Thymus (tissue), 11 donors: ENCODE results near the gene USP2. TPM values are rescaled to one million over a fixed set of nuclear protein-coding genes. Genes with fewer than 3 reads are reported as not detected.

Source experiments
- DNase-seq, 9 donors: peaks; one replicate each; pipeline ENCODE4 v3.0.0-alpha.2; 2013; ENCODE audit warnings: low spot score in 9 of 9, low read depth in 6 of 9, missing footprints in 1 of 9
- H3K27ac ChIP-seq, 2 donors: one replicate each; pipeline ENCODE4 v1.5.1; 2013; ENCODE audit warnings: control low read depth in 1 of 2, low read depth in 1 of 2, low read length in 1 of 2, mild to moderate bottlenecking in 1 of 2, moderate library complexity in 1 of 2
- H3K27me3 ChIP-seq, 2 donors: one replicate each; pipeline ENCODE4 v1.5.1; 2013; ENCODE audit warnings: low read length in 1 of 2; ENCODE audit not compliant: control insufficient read depth in 2 of 2, insufficient read depth in 1 of 2
- H3K36me3 ChIP-seq, 2 donors: one replicate each; pipeline ENCODE4 v1.5.1; 2013; ENCODE audit warnings: low read length in 1 of 2, mild to moderate bottlenecking in 1 of 2, moderate library complexity in 1 of 2; ENCODE audit not compliant: control insufficient read depth in 2 of 2, insufficient read depth in 2 of 2
- H3K4me1 ChIP-seq, 2 donors: one replicate each; pipeline ENCODE4 v1.5.1; 2013; ENCODE audit warnings: low read length in 2 of 2; ENCODE audit not compliant: control insufficient read depth in 2 of 2, insufficient read depth in 2 of 2
- H3K4me3 ChIP-seq, 2 donors: one replicate each; pipeline ENCODE4 v1.5.1; 2013; ENCODE audit warnings: low read length in 2 of 2, control low read depth in 1 of 2, mild to moderate bottlenecking in 1 of 2
- H3K9me3 ChIP-seq, 2 donors: one replicate each; pipeline ENCODE4 v1.5.1; 2013; ENCODE audit warnings: low read length in 1 of 2, mild to moderate bottlenecking in 1 of 2; ENCODE audit not compliant: control insufficient read depth in 2 of 2, insufficient read depth in 1 of 2
- whole genome bisulfite sequencing: extraction: QIAGEN DNeasy Blood & Tissue Kit; methylation state at CpG from one replicate; pipeline ENCODE4 v1.1.7; 2013; 5-methylcytosine and 5-hydroxymethylcytosine counted together
- polyA plus RNA-seq: library from polyadenylated mRNA; stranded (reverse); fragments of 200-250 nt; gene quantifications from one replicate; pipeline ENCODE4 v1.2.3, GENCODE V29; 2013
- total RNA-seq: library from RNA; stranded (reverse); fragments of 120-200 nt; gene quantifications from one replicate; pipeline ENCODE4 v1.2.4, GENCODE V29; 2013
- donor health status: healthy.

The USP2 gene
- total and polyA plus RNA-seq, 2 donors, result 0.19 to 1.2 TPM

GRCh38 chr11:119315131-119316015 lies 66.1 kb downstream of the USP2 start:
- DNase-seq, result peak in 6 of 9 donors; percentile 72 to 91 (median 82)
- peak overlapping the region; percentile 21 to 25 for H3K27ac ChIP-seq
- H3K36me3 ChIP-seq, result peaks cover 3 to 10% of the 10 kb centered on the region in 2 donors
- H3K27me3 ChIP-seq, result peaks cover 38 to 61% of the 10 kb centered on the region in 2 donors
- peak overlapping the region; percentile 33 to 59 for H3K4me3 ChIP-seq
- 3% methylated on average over 29 of the region's 29 CpGs for WGBS
- H3K4me1 ChIP-seq, result peaks cover 26 to 62% of the 10 kb centered on the region in 2 donors
- peaks cover 0 to 19% of the 10 kb centered on the region in 2 donors for H3K9me3 ChIP-seq

GRCh38 chr11:119314726-119315125 lies 66.8 kb downstream of the USP2 start:
- H3K4me1 ChIP-seq, result peaks cover 26 to 56% of the 10 kb centered on the region in 2 donors

GRCh38 chr11:119310682-119311052 lies 70.8 kb downstream of the USP2 start:
- 94% methylated on average over 20 of the region's 20 CpGs for WGBS
- no peak overlapping the region for H3K27ac ChIP-seq
- H3K4me3 ChIP-seq, result no peak overlapping the region
- H3K9me3 ChIP-seq, result peaks cover 0 to 16% of the 10 kb centered on the region in 2 donors
- H3K27me3 ChIP-seq, result peaks cover 3 to 14% of the 10 kb centered on the region in 2 donors
- H3K36me3 ChIP-seq, result peaks cover 14 to 18% of the 10 kb centered on the region in 2 donors
- peaks cover 25 to 39% of the 10 kb centered on the region in 2 donors for H3K4me1 ChIP-seq
- DNase-seq, result no peak

More at GRCh38 chr11:119314726-119315125, 66.8 kb downstream of the USP2 start:
- peak overlapping the region; percentile 33 to 59 for H3K4me3 ChIP-seq
- H3K9me3 ChIP-seq, result peaks cover 0 to 19% of the 10 kb centered on the region in 2 donors
- peaks cover 6 to 10% of the 10 kb centered on the region in 2 donors for H3K36me3 ChIP-seq
- no peak for DNase-seq
- H3K27ac ChIP-seq, result no peak overlapping the region
- peaks cover 37 to 55% of the 10 kb centered on the region in 2 donors for H3K27me3 ChIP-seq
- WGBS, result 82% methylated on average over 18 of the region's 18 CpGs

- H3K4me1 ChIP-seq, result peaks cover 29 to 39% of the 10 kb centered on the region in 2 donors
- no peak overlapping the region for H3K4me3 ChIP-seq
- peaks cover 0 to 12% of the 10 kb centered on the region in 2 donors for H3K9me3 ChIP-seq
- DNase-seq, result no peak
- H3K27me3 ChIP-seq, result peaks cover 0 to 9% of the 10 kb centered on the region in 2 donors
- WGBS, result 97% methylated on average over 17 of the region's 17 CpGs
- peaks cover 14 to 18% of the 10 kb centered on the region in 2 donors for H3K36me3 ChIP-seq
- H3K27ac ChIP-seq, result no peak overlapping the region
Observed at GRCh38 chr11:119309953-119310681, 71.4 kb downstream of the USP2 start.

GRCh38 chr11:119309411-119309810 lies 72.1 kb downstream of the USP2 start:
- H3K27ac ChIP-seq, result no peak overlapping the region
- 93% methylated on average over 11 of the region's 11 CpGs for WGBS
- H3K4me1 ChIP-seq, result peaks cover 27 to 38% of the 10 kb centered on the region in 2 donors
- H3K27me3 ChIP-seq, result peaks cover 0 to 3% of the 10 kb centered on the region in 2 donors
- H3K4me3 ChIP-seq, result no peak overlapping the region
- peak in 1 of 9 donors; percentile 24 for DNase-seq
- peaks cover 0 to 7% of the 10 kb centered on the region in 2 donors for H3K9me3 ChIP-seq
- peaks cover 14 to 18% of the 10 kb centered on the region in 2 donors for H3K36me3 ChIP-seq

GRCh38 chr11:119307974-119308373 lies 73.5 kb downstream of the USP2 start:
- H3K4me1 ChIP-seq, result peaks cover 27 to 34% of the 10 kb centered on the region in 2 donors
- H3K36me3 ChIP-seq, result peaks cover 27 to 32% of the 10 kb centered on the region in 2 donors
- H3K4me3 ChIP-seq, result no peak overlapping the region
- no peak overlapping the region for H3K27ac ChIP-seq
- no peak for DNase-seq
- WGBS, result 97% methylated on average over 5 of the region's 5 CpGs
- H3K27me3 ChIP-seq, result peaks cover 0 to 2% of the 10 kb centered on the region in 2 donors
- H3K9me3 ChIP-seq, result peaks cover 0 to 6% of the 10 kb centered on the region in 2 donors

GRCh38 chr11:119307219-119307618 lies 74.3 kb downstream of the USP2 start:
- Histone ChIP-seq H3K4me3 (no peak overlapping the region), H3K9me3 (peaks cover 0 to 6% of the 10 kb centered on the region in 2 donors), H3K27me3 (peaks cover 0 to 2% of the 10 kb centered on the region in 2 donors), H3K4me1 (peaks cover 31 to 39% of the 10 kb centered on the region in 2 donors), H3K36me3 (peaks cover 31 to 40% of the 10 kb centered on the region in 2 donors), H3K27ac (peak overlapping the region; percentile 72 to 73)
- 62% methylated on average over 1 of the region's 1 CpG for WGBS
- DNase-seq, result no peak

DNA sequence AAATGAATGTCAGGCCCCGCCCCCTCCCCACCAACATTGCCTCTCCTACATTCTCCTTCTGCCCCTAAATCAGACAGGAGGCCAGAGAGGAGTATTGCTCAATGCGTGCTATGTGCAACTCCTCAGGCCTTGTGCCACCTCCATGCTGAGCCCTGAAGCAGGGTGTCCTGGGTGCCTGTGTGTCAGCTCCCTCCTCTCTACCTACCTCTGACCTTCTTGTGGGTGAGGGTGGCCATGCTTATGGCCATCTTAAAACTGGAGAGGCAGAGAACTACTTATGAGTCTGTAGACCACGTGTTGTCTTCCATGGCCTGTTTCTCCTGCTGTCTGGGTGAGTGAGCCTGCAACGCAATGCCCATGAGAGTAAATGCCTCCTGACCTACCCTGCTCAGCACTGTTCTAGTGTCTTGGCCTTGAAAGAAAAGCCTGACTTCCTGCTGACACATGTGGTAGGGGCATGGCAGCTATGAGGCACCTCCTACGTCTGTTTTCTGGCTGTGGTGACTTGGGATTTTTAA lies 75.1 kb downstream of the USP2 start:
- Histone ChIP-seq H3K4me1 (peaks cover 37 to 46% of the 10 kb centered on the region in 2 donors), H3K27ac (peak overlapping the region; percentile 72 to 87), H3K9me3 (peaks cover 0 to 6% of the 10 kb centered on the region in 2 donors), H3K36me3 (peaks cover 31 to 43% of the 10 kb centered on the region in 2 donors), H3K4me3 (no peak overlapping the region), H3K27me3 (no peaks in the 10 kb centered on the region)
- WGBS, result 59% methylated on average over 5 of the region's 5 CpGs
- peak in 4 of 9 donors; percentile 54 to 80 (median 66) for DNase-seq
